ENCODE results near the gene ZNF710. TPM values are rescaled to one million over a fixed set of nuclear protein-coding genes. Genes with fewer than 3 reads are reported as not detected.

The ZNF710 gene
- polyA plus RNA-seq, 1 experiment: 2.2 TPM

- DNase-seq (ENCODE audit: low read depth, low spot score): no peak
- CTCF ChIA-PET: no interaction called here
Observed at GRCh38 chr15:90015294-90015693, 14.2 kb downstream of the ZNF710 start.

GRCh38 chr15:90015749-90016148 lies 14.6 kb downstream of the ZNF710 start:
- Histone ChIP-seq H3K4me3 (ENCODE audit: low read depth, low read length) (no peak overlapping the region), H3K9me3 (ENCODE audit: control insufficient read depth, insufficient read depth, low read length) (peaks cover 14% of the 10 kb centered on the region), H3K27me3 (ENCODE audit: control insufficient read depth, insufficient read depth, low read length) (no peaks in the 10 kb centered on the region), H3K27ac (ENCODE audit: low read depth, low read length) (no peak overlapping the region)
- no peak for TF ChIP-seq CTCF (IDR thresholded peaks at IDR 0.05; ENCODE audit: low read depth, low read length)
- POLR2A ChIA-PET: no interaction called here
- DNase-seq (ENCODE audit: low read depth, low spot score): no peak
- CTCF ChIA-PET: interaction anchor here (0.9 kb wide), 1 partner anchor 56 kb away, joined by 4 read pairs; no protein-coding TSS in a partner anchor

More at GRCh38 chr15:90015294-90015693, 14.2 kb downstream of the ZNF710 start:
- TF ChIP-seq CTCF (IDR thresholded peaks at IDR 0.05; ENCODE audit: low read depth, low read length): no peak
- no peak overlapping the region for H3K27ac ChIP-seq (ENCODE audit: low read depth, low read length)
- H3K27me3 ChIP-seq (ENCODE audit: control insufficient read depth, insufficient read depth, low read length): no peaks in the 10 kb centered on the region
- H3K4me3 ChIP-seq (ENCODE audit: low read depth, low read length): no peak overlapping the region
- H3K9me3 ChIP-seq (ENCODE audit: control insufficient read depth, insufficient read depth, low read length): peaks cover 17% of the 10 kb centered on the region
- POLR2A ChIA-PET: no interaction called here

- Histone ChIP-seq H3K4me3 (ENCODE audit: low read depth, low read length) (no peak overlapping the region), H3K27me3 (ENCODE audit: control insufficient read depth, insufficient read depth, low read length) (no peaks in the 10 kb centered on the region), H3K27ac (ENCODE audit: low read depth, low read length) (no peak overlapping the region), H3K9me3 (ENCODE audit: control insufficient read depth, insufficient read depth, low read length) (peaks cover 8% of the 10 kb centered on the region)
- TF ChIP-seq CTCF (IDR thresholded peaks at IDR 0.05; ENCODE audit: low read depth, low read length): no peak
- POLR2A ChIA-PET: no interaction called here
- CTCF ChIA-PET: interaction anchor here (0.9 to 1.5 kb wide), 3 partner anchors 12 to 55 kb away, joined by 3 to 4 read pairs (median 3); no protein-coding TSS in a partner anchor
- DNase-seq (ENCODE audit: low read depth, low spot score): no peak
Observed at GRCh38 chr15:90016721-90017120, 15.6 kb downstream of the ZNF710 start.

- ChIA-PET CTCF (interaction anchor here (0.7 to 1.5 kb wide), 4 partner anchors 14 to 47 kb away, joined by 3 read pairs; no protein-coding TSS in a partner anchor), POLR2A (no interaction called here)
- H3K9me3 ChIP-seq (ENCODE audit: control insufficient read depth, insufficient read depth, low read length): no peaks in the 10 kb centered on the region
- DNase-seq (ENCODE audit: low read depth, low spot score): no peak
- H3K27ac ChIP-seq (ENCODE audit: low read depth, low read length): no peak overlapping the region
- no peaks in the 10 kb centered on the region for H3K27me3 ChIP-seq (ENCODE audit: control insufficient read depth, insufficient read depth, low read length)
- no peak for TF ChIP-seq CTCF (IDR thresholded peaks at IDR 0.05; ENCODE audit: low read depth, low read length)
- no peak overlapping the region for H3K4me3 ChIP-seq (ENCODE audit: low read depth, low read length)
Observed at GRCh38 chr15:90018216-90018831, 17.2 kb downstream of the ZNF710 start.

- no peak overlapping the region for H3K4me3 ChIP-seq (ENCODE audit: low read depth, low read length)
- H3K27ac ChIP-seq (ENCODE audit: low read depth, low read length): no peak overlapping the region
- no peaks in the 10 kb centered on the region for H3K9me3 ChIP-seq (ENCODE audit: control insufficient read depth, insufficient read depth, low read length)
- H3K27me3 ChIP-seq (ENCODE audit: control insufficient read depth, insufficient read depth, low read length): no peaks in the 10 kb centered on the region
- POLR2A ChIA-PET: no interaction called here
- DNase-seq (ENCODE audit: low read depth, low spot score): no peak
- no peak for TF ChIP-seq CTCF (IDR thresholded peaks at IDR 0.05; ENCODE audit: low read depth, low read length)
- CTCF ChIA-PET: interaction anchor here (1.0 kb wide), 1 partner anchor 51 kb away, joined by 4 read pairs; no protein-coding TSS in a partner anchor
Observed at GRCh38 chr15:90019611-90020010, 18.5 kb downstream of the ZNF710 start.
